GM23338 (cell line): ENCODE measurements around the gene HTN3. TPM values are rescaled to one million over a fixed set of nuclear protein-coding genes. Genes with fewer than 3 reads are reported as not detected.

ENCODE experiments used
- ATAC-seq: fragments of 200-7000 bp; cut with Tn5 transposase; 3 replicates; pipeline ENCODE4 v1.9.1; 2020
- DNase-seq: peaks from one replicate; pipeline ENCODE4 v3.0.0-alpha.2; 2015; ENCODE audit warnings: low spot score
- H2AFZ ChIP-seq: fragments of 200-600 bp; sonication (generic); 2 replicates; pipeline ENCODE4 v1.8.0; 2016; ENCODE audit warnings: antibody characterized with exemption, mild to moderate bottlenecking, moderate library complexity
- H3F3A ChIP-seq: fragments of 200-600 bp; sonication (generic); replicated peaks from 2 replicates; pipeline ENCODE4 v1.8.0; 2017; ENCODE audit warnings: antibody characterized with exemption, mixed run types, low read depth
- H3K27ac ChIP-seq: fragments of 200-600 bp; sonication (generic); 2 replicates; pipeline ENCODE4 v1.6.1; 2016; ENCODE audit warnings: low read depth
- H3K27me3 ChIP-seq: fragments of 200-600 bp; sonication (generic); 2 replicates; pipeline ENCODE4 v1.8.0; 2016; ENCODE audit warnings: mild to moderate bottlenecking, mixed run types, moderate library complexity; ENCODE audit not compliant: insufficient read depth
- H3K36me3 ChIP-seq: fragments of 200-600 bp; sonication (generic); 2 replicates; pipeline ENCODE4 v1.8.0; 2016; ENCODE audit warnings: mild to moderate bottlenecking; ENCODE audit not compliant: insufficient read depth
- H3K4me1 ChIP-seq: fragments of 200-600 bp; sonication (generic); 2 replicates; pipeline ENCODE4 v1.8.0; 2016; ENCODE audit warnings: mild to moderate bottlenecking, moderate library complexity; ENCODE audit not compliant: insufficient read depth
- H3K4me2 ChIP-seq: fragments of 200-600 bp; sonication (generic); 2 replicates; pipeline ENCODE4 v1.7.1; 2017; ENCODE audit warnings: mixed run types
- H3K4me3 ChIP-seq: fragments of 200-600 bp; sonication (generic); 2 replicates; pipeline ENCODE4 v1.6.1; 2016; ENCODE audit warnings: mixed run types
- H3K79me2 ChIP-seq: fragments of 200-600 bp; sonication (generic); replicated peaks from 2 replicates; pipeline ENCODE4 v1.8.0; 2017; ENCODE audit warnings: mild to moderate bottlenecking; ENCODE audit not compliant: insufficient read depth
- H3K9me2 ChIP-seq: fragments of 200-600 bp; sonication (generic); 2 replicates; pipeline ENCODE4 v1.8.0; 2017; ENCODE audit not compliant: insufficient read depth
- H4K20me1 ChIP-seq: fragments of 200-600 bp; sonication (generic); replicated peaks from 2 replicates; pipeline ENCODE4 v1.8.0; 2017; ENCODE audit warnings: mild to moderate bottlenecking; ENCODE audit not compliant: insufficient read depth
- H3K27ac Mint-ChIP-seq: 2 replicates; pipeline ENCODE4 v1.8.0; 2020; ENCODE audit warnings: inconsistent platforms, mild to moderate bottlenecking, moderate library complexity, mixed read lengths
- H3K27me3 Mint-ChIP-seq: 3 replicates; pipeline ENCODE4 v1.8.0; 2022; ENCODE audit warnings: low read depth, mild to moderate bottlenecking, moderate library complexity, mixed read lengths, inconsistent platforms; ENCODE audit not compliant: insufficient read depth, poor library complexity
- H3K36me3 Mint-ChIP-seq: 3 replicates; pipeline ENCODE4 v1.8.0; 2021; ENCODE audit warnings: low read depth, mild to moderate bottlenecking, inconsistent platforms, moderate library complexity, mixed read lengths
- H3K4me1 Mint-ChIP-seq: 3 replicates; pipeline ENCODE4 v1.8.0; 2020; ENCODE audit warnings: mild to moderate bottlenecking, inconsistent platforms, mixed read lengths
- H3K4me3 Mint-ChIP-seq: 3 replicates; pipeline ENCODE4 v1.8.0; 2021; ENCODE audit warnings: moderate library complexity, mild to moderate bottlenecking, inconsistent platforms, mixed read lengths
- H3K9me3 Mint-ChIP-seq: 3 replicates; pipeline ENCODE4 v1.8.0; 2020; ENCODE audit warnings: moderate library complexity, mild to moderate bottlenecking, inconsistent platforms, mixed read lengths
- CREB1 ChIP-seq: fragments of 250-450 bp; sonication (Bioruptor Pico); IDR thresholded peaks from 2 replicates; pipeline ENCODE4 v1.5.0; 2020; ENCODE audit warnings: low read depth, mild to moderate bottlenecking, moderate library complexity
- CTCF ChIP-seq, 2 experiments: fragments of 200-600 bp in 1 of 2; sonication (generic) in 1 of 2; conservative IDR thresholded peaks; 2 replicates each; pipeline versions ENCODE4 v1.5.1 to v1.6.1; 2016 to 2017; ENCODE audit warnings: antibody characterized with exemption in 2 of 2, low read depth in 2 of 2, mild to moderate bottlenecking in 2 of 2, moderate library complexity in 1 of 2
- ETS1 ChIP-seq: IDR thresholded peaks from 2 replicates; pipeline ENCODE4 v1.6.1; 2016; ENCODE audit warnings: antibody characterized with exemption
- EZH2 ChIP-seq: fragments of 200-600 bp; sonication (generic); IDR thresholded peaks from one replicate; pipeline ENCODE4 v1.8.0; 2017; ENCODE audit warnings: antibody characterized with exemption, mild to moderate bottlenecking, low read depth; ENCODE audit not compliant: unreplicated experiment
- EZH2phosphoT487 ChIP-seq: fragments of 200-600 bp; sonication (generic); IDR thresholded peaks from one replicate; pipeline ENCODE4 v1.8.1; 2018; ENCODE audit warnings: antibody characterized with exemption; ENCODE audit not compliant: unreplicated experiment
- JUNB ChIP-seq: IDR thresholded peaks from one replicate; pipeline ENCODE4 v1.6.1; 2016; ENCODE audit warnings: antibody characterized with exemption; ENCODE audit not compliant: unreplicated experiment
- NANOG ChIP-seq: IDR thresholded peaks from 2 replicates; pipeline ENCODE4 v1.6.1; 2016; ENCODE audit warnings: antibody characterized with exemption, borderline replicate concordance
- POLR2AphosphoS5 ChIP-seq: IDR thresholded peaks from 2 replicates; pipeline ENCODE4 v1.6.1; 2016; ENCODE audit warnings: antibody characterized with exemption, low read depth
- REST ChIP-seq: IDR thresholded peaks from one replicate; pipeline ENCODE4 v1.6.1; 2018; ENCODE audit warnings: antibody characterized with exemption; ENCODE audit not compliant: unreplicated experiment
- STAT1 ChIP-seq: IDR thresholded peaks from one replicate; pipeline ENCODE4 v1.6.1; 2016; ENCODE audit warnings: antibody characterized with exemption; ENCODE audit not compliant: unreplicated experiment
- ZNF114 ChIP-seq: fragments of 250-450 bp; sonication (Bioruptor Pico); IDR thresholded peaks from 2 replicates; pipeline ENCODE4 v1.5.0; 2020; ENCODE audit warnings: mild to moderate bottlenecking, moderate library complexity
- ZNF331 ChIP-seq: fragments of 250-450 bp; sonication (Bioruptor Pico); IDR thresholded peaks from 2 replicates; pipeline ENCODE4 v1.5.0; 2020; ENCODE audit warnings: low read depth, mild to moderate bottlenecking, moderate library complexity
- polyA plus RNA-seq: library from polyadenylated mRNA; unstranded; fragments of >200 nt; fragmentation: Nextera tagmentation; extraction: Ambion mirVana; gene quantifications from 2 replicates; pipeline ENCODE4 v1.2.1, GENCODE V29; 2016
- total RNA-seq: library from RNA; depleted of rRNA; stranded (reverse); fragments of >200 nt; shearing (Covaris generic); gene quantifications from 2 replicates; pipeline ENCODE4 v1.2.3, GENCODE V29; 2014
- TF ChIP-seq, protein P1 (sequence below): fragments of 250-450 bp; sonication (Bioruptor Pico); IDR thresholded peaks from 2 replicates; pipeline ENCODE4 v1.5.0; 2020; ENCODE audit warnings: mild to moderate bottlenecking, moderate library complexity

The HTN3 gene
- total and polyA plus RNA-seq, 2 experiments from 2014 or later: not detected

DNA sequence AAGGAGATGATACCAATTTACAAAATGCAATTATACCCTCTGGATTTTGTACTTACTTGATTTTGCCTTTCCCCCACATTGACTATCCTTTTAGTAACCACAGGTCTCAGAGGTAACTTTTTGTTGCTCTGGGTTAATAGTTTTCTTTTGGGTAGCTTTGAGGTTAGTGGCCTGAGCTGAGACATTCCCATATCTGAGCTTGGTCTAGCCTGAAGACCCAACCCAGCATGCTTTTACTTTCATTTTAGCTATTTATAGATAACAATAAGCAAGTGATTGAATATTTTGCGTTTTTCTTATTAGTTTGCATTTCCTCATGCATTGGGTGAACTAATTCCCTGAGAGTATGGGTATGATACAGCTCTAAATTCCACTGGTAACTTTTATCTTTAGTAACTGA, 33.7 kb downstream of the HTN3 start:
- Mint-ChIP-seq H3K9me3 (peaks cover 2% of the 10 kb centered on the region; the same call in 1 of the 3 replicates), H3K4me3 (no peak overlapping the region), H3K27me3 (no peaks in the 10 kb centered on the region), H3K4me1 (peaks cover 8% of the 10 kb centered on the region; the same call in 2 of the 3 replicates), H3K36me3 (no peaks in the 10 kb centered on the region), H3K27ac (no peak overlapping the region)
- Histone ChIP-seq H3K27me3 (no peaks in the 10 kb centered on the region), H4K20me1 (no peaks in the 10 kb centered on the region), H3K9me2 (no peaks in the 10 kb centered on the region; the same call in 1 of the 2 replicates), H3F3A (no peaks in the 10 kb centered on the region), H3K4me3 (no peak overlapping the region), H3K79me2 (no peaks in the 10 kb centered on the region), H3K4me2 (no peak overlapping the region), H3K36me3 (no peaks in the 10 kb centered on the region), H2AFZ (no peak overlapping the region), H3K4me1 (no peaks in the 10 kb centered on the region; the same call in 1 of the 2 replicates), H3K27ac (no peak overlapping the region)
- no peak for ATAC-seq
- no peak for DNase-seq
- TF ChIP-seq ZNF114 (CRISPR knock-in tag) (no peak), CREB1 (CRISPR knock-in tag) (no peak), POLR2AphosphoS5 (no peak), EZH2phosphoT487 (no peak), STAT1 (no peak), NANOG (no peak), REST (no peak), JUNB (no peak), CTCF (conservative IDR thresholded peaks at IDR 0.05; ENCODE audit: low read depth in 2 of 2) (no peak), EZH2 (no peak), ETS1 (no peak), ZNF331 (CRISPR knock-in tag) (no peak)
- TF ChIP-seq, protein P1, sequence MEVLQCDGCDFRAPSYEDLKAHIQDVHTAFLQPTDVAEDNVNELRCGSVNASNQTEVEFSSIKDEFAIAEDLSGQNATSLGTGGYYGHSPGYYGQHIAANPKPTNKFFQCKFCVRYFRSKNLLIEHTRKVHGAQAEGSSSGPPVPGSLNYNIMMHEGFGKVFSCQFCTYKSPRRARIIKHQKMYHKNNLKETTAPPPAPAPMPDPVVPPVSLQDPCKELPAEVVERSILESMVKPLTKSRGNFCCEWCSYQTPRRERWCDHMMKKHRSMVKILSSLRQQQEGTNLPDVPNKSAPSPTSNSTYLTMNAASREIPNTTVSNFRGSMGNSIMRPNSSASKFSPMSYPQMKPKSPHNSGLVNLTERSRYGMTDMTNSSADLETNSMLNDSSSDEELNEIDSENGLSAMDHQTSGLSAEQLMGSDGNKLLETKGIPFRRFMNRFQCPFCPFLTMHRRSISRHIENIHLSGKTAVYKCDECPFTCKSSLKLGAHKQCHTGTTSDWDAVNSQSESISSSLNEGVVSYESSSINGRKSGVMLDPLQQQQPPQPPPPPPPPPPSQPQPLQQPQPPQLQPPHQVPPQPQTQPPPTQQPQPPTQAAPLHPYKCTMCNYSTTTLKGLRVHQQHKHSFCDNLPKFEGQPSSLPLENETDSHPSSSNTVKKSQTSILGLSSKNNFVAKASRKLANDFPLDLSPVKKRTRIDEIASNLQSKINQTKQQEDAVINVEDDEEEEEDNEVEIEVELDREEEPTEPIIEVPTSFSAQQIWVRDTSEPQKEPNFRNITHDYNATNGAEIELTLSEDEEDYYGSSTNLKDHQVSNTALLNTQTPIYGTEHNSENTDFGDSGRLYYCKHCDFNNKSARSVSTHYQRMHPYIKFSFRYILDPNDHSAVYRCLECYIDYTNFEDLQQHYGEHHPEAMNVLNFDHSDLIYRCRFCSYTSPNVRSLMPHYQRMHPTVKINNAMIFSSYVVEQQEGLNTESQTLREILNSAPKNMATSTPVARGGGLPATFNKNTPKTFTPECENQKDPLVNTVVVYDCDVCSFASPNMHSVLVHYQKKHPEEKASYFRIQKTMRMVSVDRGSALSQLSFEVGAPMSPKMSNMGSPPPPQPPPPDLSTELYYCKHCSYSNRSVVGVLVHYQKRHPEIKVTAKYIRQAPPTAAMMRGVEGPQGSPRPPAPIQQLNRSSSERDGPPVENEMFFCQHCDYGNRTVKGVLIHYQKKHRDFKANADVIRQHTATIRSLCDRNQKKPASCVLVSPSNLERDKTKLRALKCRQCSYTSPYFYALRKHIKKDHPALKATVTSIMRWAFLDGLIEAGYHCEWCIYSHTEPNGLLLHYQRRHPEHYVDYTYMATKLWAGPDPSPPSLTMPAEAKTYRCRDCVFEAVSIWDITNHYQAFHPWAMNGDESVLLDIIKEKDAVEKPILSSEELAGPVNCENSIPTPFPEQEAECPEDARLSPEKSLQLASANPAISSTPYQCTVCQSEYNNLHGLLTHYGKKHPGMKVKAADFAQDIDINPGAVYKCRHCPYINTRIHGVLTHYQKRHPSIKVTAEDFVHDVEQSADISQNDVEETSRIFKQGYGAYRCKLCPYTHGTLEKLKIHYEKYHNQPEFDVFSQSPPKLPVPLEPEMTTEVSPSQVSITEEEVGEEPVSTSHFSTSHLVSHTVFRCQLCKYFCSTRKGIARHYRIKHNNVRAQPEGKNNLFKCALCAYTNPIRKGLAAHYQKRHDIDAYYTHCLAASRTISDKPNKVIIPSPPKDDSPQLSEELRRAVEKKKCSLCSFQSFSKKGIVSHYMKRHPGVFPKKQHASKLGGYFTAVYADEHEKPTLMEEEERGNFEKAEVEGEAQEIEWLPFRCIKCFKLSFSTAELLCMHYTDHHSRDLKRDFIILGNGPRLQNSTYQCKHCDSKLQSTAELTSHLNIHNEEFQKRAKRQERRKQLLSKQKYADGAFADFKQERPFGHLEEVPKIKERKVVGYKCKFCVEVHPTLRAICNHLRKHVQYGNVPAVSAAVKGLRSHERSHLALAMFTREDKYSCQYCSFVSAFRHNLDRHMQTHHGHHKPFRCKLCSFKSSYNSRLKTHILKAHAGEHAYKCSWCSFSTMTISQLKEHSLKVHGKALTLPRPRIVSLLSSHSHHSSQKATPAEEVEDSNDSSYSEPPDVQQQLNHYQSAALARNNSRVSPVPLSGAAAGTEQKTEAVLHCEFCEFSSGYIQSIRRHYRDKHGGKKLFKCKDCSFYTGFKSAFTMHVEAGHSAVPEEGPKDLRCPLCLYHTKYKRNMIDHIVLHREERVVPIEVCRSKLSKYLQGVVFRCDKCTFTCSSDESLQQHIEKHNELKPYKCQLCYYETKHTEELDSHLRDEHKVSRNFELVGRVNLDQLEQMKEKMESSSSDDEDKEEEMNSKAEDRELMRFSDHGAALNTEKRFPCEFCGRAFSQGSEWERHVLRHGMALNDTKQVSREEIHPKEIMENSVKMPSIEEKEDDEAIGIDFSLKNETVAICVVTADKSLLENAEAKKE: no peak
